HG02938 (cell line): ENCODE results near the gene SZT2.
A peak's percentile ranks its signal among the peaks of the same experiment; 100 is the strongest.
"Not testable (repeated sequence)": the region's sequence is repeated elsewhere in the genome, so short reads cannot be mapped to it uniquely, and the experiment has no call there.

Experiments used
- ATAC-seq: cut with Tn5 transposase; IDR thresholded peaks from one replicate; pipeline ENCODE4 v1.9.1; 2021; ENCODE audit warnings: mild to moderate bottlenecking, moderate library complexity; ENCODE audit not compliant: unreplicated experiment

SZT2 gene

GRCh38 chr1:43360616-43361015 lies 29.1 kb upstream of the SZT2 start:
- ATAC-seq: no peak

- no peak for ATAC-seq
Observed at GRCh38 chr1:43363283-43363934, 26.3 kb upstream of the SZT2 start.

GRCh38 chr1:43363935-43364525 lies 25.7 kb upstream of the SZT2 start:
- no peak for ATAC-seq

GRCh38 chr1:43365678-43366077 lies 24.0 kb upstream of the SZT2 start:
- ATAC-seq: no peak

- no peak for ATAC-seq
Observed at GRCh38 chr1:43366179-43366578, 23.5 kb upstream of the SZT2 start.

GRCh38 chr1:43366601-43367025 lies 23.1 kb upstream of the SZT2 start:
- no peak for ATAC-seq

- peak; percentile 20 for ATAC-seq
Observed at GRCh38 chr1:43367026-43367903, 22.4 kb upstream of the SZT2 start.

- peak; percentile 50 for ATAC-seq
Observed at GRCh38 chr1:43367904-43368645, 21.6 kb upstream of the SZT2 start, which contains the start of gene ELOVL1. Gene ELOVL1, minus strand, starts transcription at chr1:43368011. Its CDS starts 2,402 bp downstream, at chr1:43365609.

- ATAC-seq: no peak
Observed at GRCh38 chr1:43368646-43369020, 21.1 kb upstream of the SZT2 start.

GRCh38 chr1:43369779-43370178 lies 19.9 kb upstream of the SZT2 start:
- not testable (repeated sequence) for ATAC-seq

GRCh38 chr1:43370564-43370963 lies 19.1 kb upstream of the SZT2 start:
- ATAC-seq: no peak

- no peak for ATAC-seq
Observed at GRCh38 chr1:43372172-43372571, 17.5 kb upstream of the SZT2 start.

GRCh38 chr1:43373066-43373940 lies 16.4 kb upstream of the SZT2 start:
- no peak for ATAC-seq

- ATAC-seq: no peak
Observed at GRCh38 chr1:43376723-43377235, 12.9 kb upstream of the SZT2 start.

- ATAC-seq: no peak
Observed at GRCh38 chr1:43377831-43378230, 11.9 kb upstream of the SZT2 start.

- ATAC-seq: no peak
Observed at GRCh38 chr1:43379476-43379875, 10.2 kb upstream of the SZT2 start.

- ATAC-seq: no peak
Observed at GRCh38 chr1:43381612-43382011, 8.1 kb upstream of the SZT2 start.

- no peak for ATAC-seq
Observed at GRCh38 chr1:43382027-43382779, 7.5 kb upstream of the SZT2 start.

GRCh38 chr1:43383449-43383848 lies 6.2 kb upstream of the SZT2 start:
- no peak for ATAC-seq
